HEK293 (cell line): ENCODE data around the gene CASP8.

Source experiments
- CTCF ChIA-PET: fragments of 350-600 bp; formaldehyde crosslinking; extraction: SDS; loops from one replicate; lab custom pipeline; 2021; ENCODE audit warnings: antibody characterized with exemption; lab: Yijun Ruan, JAX
- POLR2A ChIA-PET: fragments of 300-600 bp; formaldehyde crosslinking; extraction: SDS; loops from one replicate; lab custom pipeline; 2020; ENCODE audit warnings: antibody characterized with exemption, inconsistent platforms; lab: Yijun Ruan, JAX
- H3K27ac ChIP-seq: fragments of 200-500 bp; sonication (Bioruptor generic); 2 replicates; pipeline ENCODE4 v1.5.1; 2014; ENCODE audit warnings: low read depth, low read length, control low read depth, inconsistent platforms; ENCODE audit errors: extremely low read depth
- H3K36me3 ChIP-seq, 2 experiments: fragments of 200-500 bp in 1 of 2; sonication (Bioruptor generic) in 1 of 2; 1 replicate in 1 of 2; 2 replicates in 1 of 2; pipeline ENCODE4 v1.5.1; 2014 to 2017; ENCODE audit warnings: inconsistent platforms in 2 of 2, low read length in 2 of 2; ENCODE audit not compliant: control insufficient read depth in 2 of 2, insufficient read depth in 1 of 2
- H3K4me1 ChIP-seq: fragments of 200-500 bp; sonication (Bioruptor generic); 2 replicates; pipeline ENCODE4 v1.5.1; 2014; ENCODE audit warnings: mild to moderate bottlenecking, low read length, inconsistent platforms; ENCODE audit not compliant: control insufficient read depth, insufficient read depth
- H3K4me3 ChIP-seq: 2 replicates; pipeline ENCODE4 v1.5.1; 2011; ENCODE audit warnings: low read depth, mild to moderate bottlenecking, control low read depth, low read length, moderate library complexity
- H3K9me3 ChIP-seq: fragments of 200-500 bp; sonication (Bioruptor generic); 2 replicates; pipeline ENCODE4 v1.5.1; 2014; ENCODE audit warnings: low read depth, low read length, inconsistent platforms; ENCODE audit not compliant: control insufficient read depth, insufficient read depth
- ATF2 ChIP-seq: fragments of 450-650 bp; formaldehyde crosslinking; IDR thresholded peaks from 2 replicates; pipeline ENCODE4 v1.5.1; 2016; ENCODE audit warnings: missing biosample characterization, missing genetic modification characterization, low read depth
- ELK4 ChIP-seq: IDR thresholded peaks from 2 replicates; pipeline ENCODE4 v1.6.1; 2011; ENCODE audit warnings: mild to moderate bottlenecking, low read depth, low read length, borderline replicate concordance
- GLI2 ChIP-seq: fragments of 450-650 bp; formaldehyde crosslinking; IDR thresholded peaks from 2 replicates; pipeline ENCODE4; 2017; ENCODE audit warnings: missing biosample characterization, missing genetic modification characterization, low read depth, borderline replicate concordance
- PBX3 ChIP-seq: sonication (generic); formaldehyde crosslinking; IDR thresholded peaks from 2 replicates; pipeline ENCODE4 v1.8.1; 2022; ENCODE audit warnings: mild to moderate bottlenecking, moderate library complexity, missing genetic modification reagents
- PRDM2 ChIP-seq: fragments of 450-650 bp; formaldehyde crosslinking; IDR thresholded peaks from 2 replicates; pipeline ENCODE4 v1.5.1; 2016; ENCODE audit warnings: missing biosample characterization, missing genetic modification characterization, borderline replicate concordance
- SP3 ChIP-seq: fragments of 450-650 bp; formaldehyde crosslinking; IDR thresholded peaks from 2 replicates; pipeline ENCODE4 v1.5.1; 2016; ENCODE audit warnings: missing biosample characterization, missing genetic modification characterization
- YY2 ChIP-seq: fragments of 450-650 bp; formaldehyde crosslinking; IDR thresholded peaks from 2 replicates; pipeline ENCODE4 v1.5.1; 2016; ENCODE audit warnings: missing biosample characterization, missing genetic modification characterization
- ZBTB17 ChIP-seq: fragments of 450-650 bp; formaldehyde crosslinking; IDR thresholded peaks from 2 replicates; pipeline ENCODE4 v1.5.1; 2016; ENCODE audit warnings: missing biosample characterization, missing genetic modification characterization
- ZEB2 ChIP-seq: fragments of 450-650 bp; formaldehyde crosslinking; IDR thresholded peaks from 2 replicates; pipeline ENCODE4 v1.5.1; 2016; ENCODE audit warnings: missing biosample characterization, missing genetic modification characterization
- ZNF114 ChIP-seq: fragments of 450-650 bp; formaldehyde crosslinking; IDR thresholded peaks from 2 replicates; pipeline ENCODE4 v1.5.0; 2017; ENCODE audit warnings: missing biosample characterization, missing genetic modification characterization
- ZNF155 ChIP-seq: fragments of 450-650 bp; formaldehyde crosslinking; IDR thresholded peaks from 2 replicates; pipeline ENCODE4 v1.5.1; 2016; ENCODE audit warnings: missing biosample characterization, missing genetic modification characterization
- ZNF23 ChIP-seq: fragments of 450-650 bp; formaldehyde crosslinking; IDR thresholded peaks from 2 replicates; pipeline ENCODE4 v1.5.1; 2016; ENCODE audit warnings: missing biosample characterization, missing genetic modification characterization, borderline replicate concordance
- ZNF24 ChIP-seq: fragments of 450-650 bp; formaldehyde crosslinking; IDR thresholded peaks from 2 replicates; pipeline ENCODE4 v1.5.1; 2016; ENCODE audit warnings: missing biosample characterization, missing genetic modification characterization
- ZNF350 ChIP-seq: fragments of 450-650 bp; formaldehyde crosslinking; IDR thresholded peaks from 2 replicates; pipeline ENCODE4 v1.5.0; 2017; ENCODE audit warnings: missing biosample characterization, mild to moderate bottlenecking, missing genetic modification characterization
- ZNF423 ChIP-seq: fragments of 450-650 bp; formaldehyde crosslinking; IDR thresholded peaks from 2 replicates; pipeline ENCODE4 v1.5.1; 2016; ENCODE audit warnings: missing biosample characterization, missing genetic modification characterization
- ZNF510 ChIP-seq: fragments of 450-650 bp; formaldehyde crosslinking; IDR thresholded peaks from 2 replicates; pipeline ENCODE4 v1.5.1; 2018; ENCODE audit warnings: mild to moderate bottlenecking, missing genetic modification characterization, missing biosample characterization; ENCODE audit not compliant: insufficient replicate concordance
- ZNF560 ChIP-seq: fragments of 450-650 bp; formaldehyde crosslinking; IDR thresholded peaks from 2 replicates; pipeline ENCODE4 v1.5.1; 2017; ENCODE audit warnings: missing biosample characterization, missing genetic modification characterization, borderline replicate concordance
- ZNF624 ChIP-seq: fragments of 450-650 bp; formaldehyde crosslinking; IDR thresholded peaks from 2 replicates; pipeline ENCODE4 v1.5.1; 2017; ENCODE audit warnings: missing biosample characterization, missing genetic modification characterization
- ZNF639 ChIP-seq: fragments of 450-650 bp; formaldehyde crosslinking; IDR thresholded peaks from 2 replicates; pipeline ENCODE4 v1.5.1; 2016; ENCODE audit warnings: missing biosample characterization, missing genetic modification characterization
- ZNF664 ChIP-seq: fragments of 450-650 bp; formaldehyde crosslinking; IDR thresholded peaks from 2 replicates; pipeline ENCODE4 v1.5.1; 2016; ENCODE audit warnings: missing biosample characterization, missing genetic modification characterization
- ZNF677 ChIP-seq: fragments of 450-650 bp; IDR thresholded peaks from 2 replicates; pipeline ENCODE4 v1.5.0; 2018; ENCODE audit warnings: missing biosample characterization, mild to moderate bottlenecking, missing genetic modification characterization, moderate library complexity

The CASP8 gene

GRCh38 chr2:201307876-201308275 is 47.5 kb downstream of the CASP8 start (continued):
- no peak for TF ChIP-seq ELK4
- TF ChIP-seq ZNF23 (tag by site-specific recombination): no peak
- TF ChIP-seq ZBTB17 (tag by site-specific recombination): no peak
- TF ChIP-seq ATF2 (tag by site-specific recombination): no peak
- no peak for TF ChIP-seq ZNF624 (tag by site-specific recombination)
- TF ChIP-seq, all 188 proteins: peak for 0

- no peaks in the 10 kb centered on the region for H3K9me3 ChIP-seq
- ChIA-PET CTCF (interaction anchor here (0.5 to 0.7 kb wide), 3 partner anchors 13 to 655 kb away, joined by 3 read pairs; no protein-coding TSS in a partner anchor), POLR2A (no interaction called here)
- no peaks in the 10 kb centered on the region for H3K4me1 ChIP-seq
- H3K36me3 ChIP-seq: no peaks in the 10 kb centered on the region
- H3K4me3 ChIP-seq: no peak overlapping the region
- TF ChIP-seq ZNF677 (tag by site-specific recombination) (no peak), ZNF560 (tag by site-specific recombination) (no peak), YY2 (tag by site-specific recombination) (no peak), PBX3 (no peak), ZNF114 (tag by site-specific recombination) (no peak), PRDM2 (tag by site-specific recombination) (no peak), ZNF510 (tag by site-specific recombination) (no peak), GLI2 (tag by site-specific recombination) (no peak), ZNF24 (tag by site-specific recombination) (no peak), ZNF664 (tag by site-specific recombination) (no peak), SP3 (tag by site-specific recombination) (no peak), ZNF350 (tag by site-specific recombination) (no peak), ZNF423 (no peak), ZNF639 (tag by site-specific recombination) (no peak), ZEB2 (tag by site-specific recombination) (no peak), ZNF155 (tag by site-specific recombination) (no peak)
- TF ChIP-seq, all 188 proteins: peak for 0
- no peak overlapping the region for H3K27ac ChIP-seq
These were observed 48.6 kb downstream of the CASP8 start for GRCh38 chr2:201308914-201309313.
